ENCODE data around the gene ASXL1.

DNA sequence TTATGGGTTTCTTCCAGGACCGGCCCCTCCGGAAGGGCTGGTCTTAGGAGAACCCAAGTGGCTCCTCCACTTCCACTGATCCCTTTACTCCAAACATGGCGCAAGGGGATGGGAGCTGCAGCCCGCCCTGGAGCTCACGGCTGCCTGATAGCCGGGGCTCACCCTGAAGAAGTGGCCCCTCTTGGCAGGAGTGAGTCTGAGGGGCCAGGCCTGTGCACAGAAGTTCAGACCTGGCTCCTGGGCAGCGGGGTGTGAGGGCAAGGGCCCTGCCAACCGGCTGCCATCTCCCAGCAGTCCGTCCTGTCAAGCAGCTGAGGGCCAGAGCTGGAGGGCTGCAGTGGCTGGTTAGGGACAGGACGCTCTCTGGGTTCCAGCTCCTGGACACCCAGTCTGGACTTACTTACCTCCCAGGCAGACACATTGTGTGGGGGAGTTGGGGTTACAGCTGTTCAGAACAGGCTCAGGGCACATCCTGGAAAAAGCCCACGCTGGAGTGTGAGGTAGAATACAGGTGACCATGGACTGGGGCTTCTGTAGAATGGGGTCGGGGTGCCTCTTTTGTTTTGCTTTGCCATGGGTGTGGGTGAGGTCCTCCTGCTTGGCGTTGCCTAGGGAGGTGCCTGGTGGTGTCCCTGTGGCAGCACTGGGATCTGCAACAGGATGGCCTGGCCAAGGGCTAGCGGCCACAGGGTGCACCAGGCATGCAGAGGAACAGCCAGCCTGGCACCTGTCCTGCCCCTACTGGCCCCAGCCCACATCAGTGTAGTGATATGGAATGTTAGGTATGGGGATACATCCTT, 88.4 kb downstream of the ASXL1 start:
- TF ChIP-seq, protein P1, sequence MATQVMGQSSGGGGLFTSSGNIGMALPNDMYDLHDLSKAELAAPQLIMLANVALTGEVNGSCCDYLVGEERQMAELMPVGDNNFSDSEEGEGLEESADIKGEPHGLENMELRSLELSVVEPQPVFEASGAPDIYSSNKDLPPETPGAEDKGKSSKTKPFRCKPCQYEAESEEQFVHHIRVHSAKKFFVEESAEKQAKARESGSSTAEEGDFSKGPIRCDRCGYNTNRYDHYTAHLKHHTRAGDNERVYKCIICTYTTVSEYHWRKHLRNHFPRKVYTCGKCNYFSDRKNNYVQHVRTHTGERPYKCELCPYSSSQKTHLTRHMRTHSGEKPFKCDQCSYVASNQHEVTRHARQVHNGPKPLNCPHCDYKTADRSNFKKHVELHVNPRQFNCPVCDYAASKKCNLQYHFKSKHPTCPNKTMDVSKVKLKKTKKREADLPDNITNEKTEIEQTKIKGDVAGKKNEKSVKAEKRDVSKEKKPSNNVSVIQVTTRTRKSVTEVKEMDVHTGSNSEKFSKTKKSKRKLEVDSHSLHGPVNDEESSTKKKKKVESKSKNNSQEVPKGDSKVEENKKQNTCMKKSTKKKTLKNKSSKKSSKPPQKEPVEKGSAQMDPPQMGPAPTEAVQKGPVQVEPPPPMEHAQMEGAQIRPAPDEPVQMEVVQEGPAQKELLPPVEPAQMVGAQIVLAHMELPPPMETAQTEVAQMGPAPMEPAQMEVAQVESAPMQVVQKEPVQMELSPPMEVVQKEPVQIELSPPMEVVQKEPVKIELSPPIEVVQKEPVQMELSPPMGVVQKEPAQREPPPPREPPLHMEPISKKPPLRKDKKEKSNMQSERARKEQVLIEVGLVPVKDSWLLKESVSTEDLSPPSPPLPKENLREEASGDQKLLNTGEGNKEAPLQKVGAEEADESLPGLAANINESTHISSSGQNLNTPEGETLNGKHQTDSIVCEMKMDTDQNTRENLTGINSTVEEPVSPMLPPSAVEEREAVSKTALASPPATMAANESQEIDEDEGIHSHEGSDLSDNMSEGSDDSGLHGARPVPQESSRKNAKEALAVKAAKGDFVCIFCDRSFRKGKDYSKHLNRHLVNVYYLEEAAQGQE (IDR thresholded peaks at IDR 0.05; ENCODE audit: low read depth, low read length), result no peak
- no peak for TF ChIP-seq NR2C2 (IDR thresholded peaks at IDR 0.05; ENCODE audit: borderline replicate concordance, control insufficient read depth, insufficient read length, low read depth)
- TF ChIP-seq, protein P2, sequence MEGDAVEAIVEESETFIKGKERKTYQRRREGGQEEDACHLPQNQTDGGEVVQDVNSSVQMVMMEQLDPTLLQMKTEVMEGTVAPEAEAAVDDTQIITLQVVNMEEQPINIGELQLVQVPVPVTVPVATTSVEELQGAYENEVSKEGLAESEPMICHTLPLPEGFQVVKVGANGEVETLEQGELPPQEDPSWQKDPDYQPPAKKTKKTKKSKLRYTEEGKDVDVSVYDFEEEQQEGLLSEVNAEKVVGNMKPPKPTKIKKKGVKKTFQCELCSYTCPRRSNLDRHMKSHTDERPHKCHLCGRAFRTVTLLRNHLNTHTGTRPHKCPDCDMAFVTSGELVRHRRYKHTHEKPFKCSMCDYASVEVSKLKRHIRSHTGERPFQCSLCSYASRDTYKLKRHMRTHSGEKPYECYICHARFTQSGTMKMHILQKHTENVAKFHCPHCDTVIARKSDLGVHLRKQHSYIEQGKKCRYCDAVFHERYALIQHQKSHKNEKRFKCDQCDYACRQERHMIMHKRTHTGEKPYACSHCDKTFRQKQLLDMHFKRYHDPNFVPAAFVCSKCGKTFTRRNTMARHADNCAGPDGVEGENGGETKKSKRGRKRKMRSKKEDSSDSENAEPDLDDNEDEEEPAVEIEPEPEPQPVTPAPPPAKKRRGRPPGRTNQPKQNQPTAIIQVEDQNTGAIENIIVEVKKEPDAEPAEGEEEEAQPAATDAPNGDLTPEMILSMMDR (IDR thresholded peaks at IDR 0.05 in 2 of 3, conservative IDR thresholded peaks at IDR 0.05 in 1 of 3; ENCODE audit: control insufficient read depth in 2 of 3, extremely low read depth in 1 of 3, insufficient read depth in 1 of 3, low read depth in 3 of 3, low read length in 3 of 3), result no peak
- TF ChIP-seq CBX5 (IDR thresholded peaks at IDR 0.05; ENCODE audit: low read depth), result no peak
- no peak for TF ChIP-seq SIX5 (IDR thresholded peaks at IDR 0.05; ENCODE audit: low read depth, low read length, severe bottlenecking)
- no peak for TF ChIP-seq POLR2AphosphoS5 (IDR thresholded peaks at IDR 0.05; ENCODE audit: low read length)
- no peak for TF ChIP-seq RAD21 (IDR thresholded peaks at IDR 0.05; ENCODE audit: insufficient read depth, low read depth, low read length)
- TF ChIP-seq, protein P3, sequence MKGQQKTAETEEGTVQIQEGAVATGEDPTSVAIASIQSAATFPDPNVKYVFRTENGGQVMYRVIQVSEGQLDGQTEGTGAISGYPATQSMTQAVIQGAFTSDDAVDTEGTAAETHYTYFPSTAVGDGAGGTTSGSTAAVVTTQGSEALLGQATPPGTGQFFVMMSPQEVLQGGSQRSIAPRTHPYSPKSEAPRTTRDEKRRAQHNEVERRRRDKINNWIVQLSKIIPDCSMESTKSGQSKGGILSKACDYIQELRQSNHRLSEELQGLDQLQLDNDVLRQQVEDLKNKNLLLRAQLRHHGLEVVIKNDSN (IDR thresholded peaks at IDR 0.05; ENCODE audit: borderline replicate concordance, extremely low read length, insufficient read depth, low read depth, low read length), result no peak
- no peak for TF ChIP-seq EZH2 (IDR thresholded peaks at IDR 0.05; ENCODE audit: borderline replicate concordance, control insufficient read depth, low read depth, low read length)
- no peak for TF ChIP-seq SP1 (IDR thresholded peaks at IDR 0.05; ENCODE audit: low read depth, low read length)
- TF ChIP-seq, protein P4, sequence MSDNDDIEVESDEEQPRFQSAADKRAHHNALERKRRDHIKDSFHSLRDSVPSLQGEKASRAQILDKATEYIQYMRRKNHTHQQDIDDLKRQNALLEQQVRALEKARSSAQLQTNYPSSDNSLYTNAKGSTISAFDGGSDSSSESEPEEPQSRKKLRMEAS (IDR thresholded peaks at IDR 0.05; ENCODE audit: low read depth, low read length), result no peak
- TF ChIP-seq BACH1 (IDR thresholded peaks at IDR 0.05; ENCODE audit: borderline replicate concordance), result no peak
- TF ChIP-seq KAT2A (conservative IDR thresholded peaks at IDR 0.05; ENCODE audit: control insufficient read depth, low read depth, low read length), result no peak
- no peak for TF ChIP-seq TARDBP (IDR thresholded peaks at IDR 0.05; ENCODE audit: borderline replicate concordance)
